Esophagus squamous epithelium (tissue), 5 donors: ENCODE measurements around the gene HOXB6. TPM values are rescaled to one million over a fixed set of nuclear protein-coding genes. Genes with fewer than 3 reads are reported as not detected.
A peak's percentile ranks its signal among the peaks of the same experiment; 100 is the strongest.

Experiments used
- DNase-seq: peaks from one replicate; lab custom pipeline; 2025; lab: John Stamatoyannopoulos, UW
- H3K27ac ChIP-seq, 4 donors: fragments of 200-600 bp; sonication (generic); one replicate each; pipeline ENCODE4 v1.5.1; 2016 to 2019; ENCODE audit warnings: mild to moderate bottlenecking in 1 of 4
- H3K27me3 ChIP-seq, 4 donors: fragments of 200-600 bp; sonication (generic); 1 replicate in 3 of 4; 2 replicates in 1 of 4; pipeline versions ENCODE4 v1.5.1 to v1.6.0; 2017 to 2021; ENCODE audit warnings: antibody characterized with exemption in 1 of 4
- H3K36me3 ChIP-seq, 3 donors: fragments of 200-600 bp; sonication (generic); one replicate each; pipeline ENCODE4 v1.5.1; 2016 to 2019
- H3K4me1 ChIP-seq, 3 donors: fragments of 200-600 bp; sonication (generic); one replicate each; pipeline ENCODE4 v1.5.1; 2017 to 2019
- H3K4me3 ChIP-seq, 4 donors: fragments of 200-600 bp; sonication (generic); 1 replicate in 3 of 4; 2 replicates in 1 of 4; pipeline ENCODE4 v1.5.1; 2016 to 2019; ENCODE audit warnings: mild to moderate bottlenecking in 2 of 4, moderate library complexity in 1 of 4
- H3K9me3 ChIP-seq, 3 donors: fragments of 200-600 bp; sonication (generic); one replicate each; pipeline ENCODE4 v1.5.1; 2016 to 2019
- POLR2A ChIP-seq, 4 donors: fragments of 450-650 bp; IDR thresholded peaks; one replicate each; pipeline ENCODE4 v1.6.1; 2017; ENCODE audit warnings: antibody characterized with exemption in 4 of 4, mild to moderate bottlenecking in 4 of 4, moderate library complexity in 3 of 4
- WGBS, 2 donors: methylation state at CpG; one replicate each; pipeline ENCODE4 v1.1.5; 2018; 5-methylcytosine and 5-hydroxymethylcytosine counted together
- intact Hi-C: fragments of 100-400 bp; cut with DNase I; formaldehyde crosslinking; loops from one replicate; pipeline ENCODE4 v1.15.0; 2022
- total RNA-seq, 4 donors: library from RNA; depleted of rRNA; stranded (reverse); fragments of >200 nt; gene quantifications; one replicate each; pipeline ENCODE4 v1.1.0, GENCODE V29; 2016
- TF ChIP-seq, protein P1 (sequence below), 6 experiments: fragments of 450-650 bp in 4 of 6; fragments of 200-600 bp in 2 of 6; sonication (generic) in 2 of 6; IDR thresholded peaks; one replicate each; pipeline ENCODE4 v1.5.1; 2016 to 2019; ENCODE audit warnings: antibody characterized with exemption in 6 of 6, mild to moderate bottlenecking in 4 of 6, moderate library complexity in 4 of 6
- donor health status: DM: yes; HTN: yes; CAD: no.

The HOXB6 gene
- total RNA-seq, 4 donors from 2014 or later: 1.3 to 3.1 TPM; not detected in 2

- 24 to 62% methylated on average over 1 of the region's 1 CpG for WGBS, 2 donors
- peak overlapping the region; percentile 88 to 93 (median 92) for H3K27ac ChIP-seq
- H3K4me3 ChIP-seq: peak overlapping the region in 3 of 4 donors; percentile 31 to 83 (median 34)
- H3K9me3 ChIP-seq: no peaks in the 10 kb centered on the region
- intact Hi-C loops: no loop called here
- no peak for TF ChIP-seq POLR2A (IDR thresholded peaks at IDR 0.05)
- TF ChIP-seq, protein P1, sequence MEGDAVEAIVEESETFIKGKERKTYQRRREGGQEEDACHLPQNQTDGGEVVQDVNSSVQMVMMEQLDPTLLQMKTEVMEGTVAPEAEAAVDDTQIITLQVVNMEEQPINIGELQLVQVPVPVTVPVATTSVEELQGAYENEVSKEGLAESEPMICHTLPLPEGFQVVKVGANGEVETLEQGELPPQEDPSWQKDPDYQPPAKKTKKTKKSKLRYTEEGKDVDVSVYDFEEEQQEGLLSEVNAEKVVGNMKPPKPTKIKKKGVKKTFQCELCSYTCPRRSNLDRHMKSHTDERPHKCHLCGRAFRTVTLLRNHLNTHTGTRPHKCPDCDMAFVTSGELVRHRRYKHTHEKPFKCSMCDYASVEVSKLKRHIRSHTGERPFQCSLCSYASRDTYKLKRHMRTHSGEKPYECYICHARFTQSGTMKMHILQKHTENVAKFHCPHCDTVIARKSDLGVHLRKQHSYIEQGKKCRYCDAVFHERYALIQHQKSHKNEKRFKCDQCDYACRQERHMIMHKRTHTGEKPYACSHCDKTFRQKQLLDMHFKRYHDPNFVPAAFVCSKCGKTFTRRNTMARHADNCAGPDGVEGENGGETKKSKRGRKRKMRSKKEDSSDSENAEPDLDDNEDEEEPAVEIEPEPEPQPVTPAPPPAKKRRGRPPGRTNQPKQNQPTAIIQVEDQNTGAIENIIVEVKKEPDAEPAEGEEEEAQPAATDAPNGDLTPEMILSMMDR (IDR thresholded peaks at IDR 0.05): no peak
- peaks cover 0 to 99% (median 7%) of the 10 kb centered on the region in 4 donors for H3K27me3 ChIP-seq
- DNase-seq: no peak
- no peaks in the 10 kb centered on the region for H3K36me3 ChIP-seq
- peaks cover 0 to 96% (median 59%) of the 10 kb centered on the region in 3 donors for H3K4me1 ChIP-seq
These were observed 32.9 kb downstream of the HOXB6 start for GRCh38 chr17:48571826-48572417.

GRCh38 chr17:48571024-48571818, 33.6 kb downstream of the HOXB6 start:
- Histone ChIP-seq H3K4me1 (peaks cover 0 to 96% (median 61%) of the 10 kb centered on the region in 3 donors), H3K9me3 (no peaks in the 10 kb centered on the region), H3K27me3 (peaks cover 0 to 99% (median 7%) of the 10 kb centered on the region in 4 donors), H3K36me3 (no peaks in the 10 kb centered on the region), H3K4me3 (peak overlapping the region; percentile 4 to 83 (median 32)), H3K27ac (peak overlapping the region; percentile 88 to 93 (median 92))
- DNase-seq: no peak
- intact Hi-C loops: no loop called here
- WGBS, 2 donors: 38 to 42% methylated on average over 21 to 23 of the region's 26 CpGs
- TF ChIP-seq POLR2A (IDR thresholded peaks at IDR 0.05): no peak
- TF ChIP-seq, protein P1 (IDR thresholded peaks at IDR 0.05): no peak

DNA sequence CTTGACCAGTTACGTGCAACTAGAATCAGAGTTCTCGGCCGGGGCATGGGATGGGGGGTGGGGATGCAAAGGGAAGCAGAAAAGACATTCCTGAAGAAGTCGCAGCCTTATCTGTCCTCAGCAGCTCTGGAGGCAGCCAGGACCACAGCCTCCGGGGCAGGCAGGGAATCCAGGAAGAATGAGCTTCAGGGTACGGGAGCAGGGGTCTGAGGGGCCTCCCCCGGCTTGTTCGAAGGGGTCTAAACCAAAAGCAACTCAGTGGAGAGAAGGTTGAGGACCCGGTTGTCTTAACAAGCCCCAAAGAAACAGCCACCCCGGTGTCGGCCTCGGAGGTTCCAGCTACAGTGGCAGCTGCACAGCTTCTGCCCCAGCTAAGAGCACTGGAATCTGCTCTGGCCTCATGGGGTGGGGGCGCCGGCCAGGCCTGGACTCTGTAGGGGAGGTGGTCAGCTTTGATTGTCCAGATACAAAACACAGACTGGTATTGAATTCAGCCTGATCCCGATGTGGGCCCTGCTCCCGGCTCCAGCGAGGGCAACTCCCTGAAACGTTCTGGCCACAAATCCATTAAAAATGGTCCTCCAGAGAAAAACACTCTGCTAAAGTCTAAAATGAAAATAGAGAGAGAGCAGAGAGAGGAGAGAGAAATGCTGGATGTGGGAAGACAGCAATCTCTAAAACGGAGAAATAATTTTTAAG, 34.3 kb downstream of the HOXB6 start:
- no peak for TF ChIP-seq POLR2A (IDR thresholded peaks at IDR 0.05)
- TF ChIP-seq, protein P1 (IDR thresholded peaks at IDR 0.05): no peak
- peak overlapping the region; percentile 88 to 93 (median 92) for H3K27ac ChIP-seq
- no peak for DNase-seq
- H3K9me3 ChIP-seq: no peaks in the 10 kb centered on the region
- H3K4me3 ChIP-seq: peak overlapping the region; percentile 4 to 83 (median 32)
- peaks cover 0 to 99% (median 7%) of the 10 kb centered on the region in 4 donors for H3K27me3 ChIP-seq
- H3K4me1 ChIP-seq: peaks cover 0 to 96% (median 59%) of the 10 kb centered on the region in 3 donors
- intact Hi-C loops: no loop called here
- 21 to 29% methylated on average over 12 to 14 of the region's 19 CpGs for WGBS, 2 donors
- H3K36me3 ChIP-seq: no peaks in the 10 kb centered on the region

GRCh38 chr17:48569674-48570324, 35.0 kb downstream of the HOXB6 start:
- H3K36me3 ChIP-seq: no peaks in the 10 kb centered on the region
- H3K9me3 ChIP-seq: no peaks in the 10 kb centered on the region
- no peak for DNase-seq
- peaks cover 0 to 96% (median 61%) of the 10 kb centered on the region in 3 donors for H3K4me1 ChIP-seq
- intact Hi-C loops: no loop called here
- peak overlapping the region; percentile 88 to 93 (median 92) for H3K27ac ChIP-seq
- H3K27me3 ChIP-seq: peaks cover 0 to 99% (median 7%) of the 10 kb centered on the region in 4 donors
- 31 to 37% methylated on average over 5 to 6 of the region's 6 CpGs for WGBS, 2 donors
- peak overlapping the region in 3 of 4 donors; percentile 31 to 83 (median 34) for H3K4me3 ChIP-seq
- TF ChIP-seq POLR2A (IDR thresholded peaks at IDR 0.05): no peak
- TF ChIP-seq, protein P1 (IDR thresholded peaks at IDR 0.05): peak in 2 of 6 experiments; percentile 11 to 15
